Heart left ventricle (tissue), 13 donors: ENCODE results near the gene INO80.

ENCODE experiments used
- CTCF ChIP-seq, 12 donors: fragments of 200-600 bp; sonication (generic) in 4 of 12; IDR thresholded peaks; one replicate each; pipeline versions ENCODE4 v1.5.0 to v1.8.0; 2018 to 2022; ENCODE audit warnings: antibody characterized with exemption in 12 of 12, mild to moderate bottlenecking in 5 of 12
- POLR2A ChIP-seq, 2 donors: fragments of 450-650 bp; IDR thresholded peaks; one replicate each; pipeline ENCODE4 v1.6.1; 2017; ENCODE audit warnings: antibody characterized with exemption in 2 of 2, mild to moderate bottlenecking in 2 of 2, moderate library complexity in 2 of 2
- donor health status: ischemic (EF 13 %, LVEDD 7.1; RV severe dilation, severe dysfunction).
- donor health status: DM: no; HTN: yes; CAD: no.
- donor health status: DM: no; HTN: no; CAD: no.
- donor health status: ischemic (EF 25% LVEDD 6.9; RV normal size, moderate dysfunction).
- donor health status: ischemic (EF 25% LVEDD 5.7; RV mildly dilated, moderate dysfunction).
- donor health status: ischemic (EF 35%, LVEDD 5.7; RV mildly dilated, moderate dysfunction).
- donor health status: nonischemic (EF 11% LVEDD 7.7; RV severe dilation, severe dysfunction).
- donor health status: DM: yes; HTN: yes; CAD: no.
- donor health status: PGD.
- donor health status: ischemic (EF 29% LVEDD 5.4; RV normal size, mild dysfunction).
- donor health status: nonischemic (EF 23%, LVEDD 6.1; RV moderate dilation, normal function).

GRCh38 chr15:41102854-41103253 lies 13.2 kb downstream of the INO80 start:
- TF ChIP-seq CTCF (IDR thresholded peaks at IDR 0.05), result no peak
- no peak for TF ChIP-seq POLR2A (IDR thresholded peaks at IDR 0.05)
